Esophagus (tissue), 2 donors: ENCODE measurements around the gene SHMT1. TPM values are rescaled to one million over a fixed set of nuclear protein-coding genes. Genes with fewer than 3 reads are reported as not detected.

Experiments used
- H3K27ac ChIP-seq, 2 donors: one replicate each; pipeline ENCODE4 v1.5.1; 2013; ENCODE audit warnings: low read depth in 2 of 2, mild to moderate bottlenecking in 2 of 2, inconsistent platforms in 1 of 2, low read length in 1 of 2, moderate library complexity in 1 of 2
- H3K27me3 ChIP-seq, 2 donors: one replicate each; pipeline ENCODE4 v1.6.1; 2013; ENCODE audit warnings: low read length in 2 of 2, control low read depth in 1 of 2, mild to moderate bottlenecking in 1 of 2; ENCODE audit not compliant: insufficient read depth in 2 of 2, control insufficient read depth in 1 of 2
- H3K36me3 ChIP-seq, 2 donors: one replicate each; pipeline ENCODE4 v1.6.1; 2013; ENCODE audit warnings: low read length in 1 of 2; ENCODE audit not compliant: control insufficient read depth in 2 of 2, insufficient read depth in 2 of 2
- H3K4me1 ChIP-seq, 2 donors: one replicate each; pipeline ENCODE4 v1.6.1; 2013; ENCODE audit warnings: low read length in 1 of 2; ENCODE audit not compliant: control insufficient read depth in 2 of 2, insufficient read depth in 2 of 2
- H3K4me3 ChIP-seq, 2 donors: one replicate each; pipeline ENCODE4 v1.5.1; 2013; ENCODE audit warnings: low read length in 2 of 2, mild to moderate bottlenecking in 2 of 2, low read depth in 1 of 2, moderate library complexity in 1 of 2
- H3K9me3 ChIP-seq, 2 donors: one replicate each; pipeline ENCODE4 v1.6.1; 2013; ENCODE audit warnings: mild to moderate bottlenecking in 2 of 2, low read depth in 1 of 2, low read length in 1 of 2, moderate library complexity in 1 of 2; ENCODE audit not compliant: control insufficient read depth in 2 of 2, insufficient read depth in 1 of 2
- WGBS, 2 donors: extraction: QIAGEN DNeasy Blood & Tissue Kit; methylation state at CpG; one replicate each; pipeline ENCODE4 v1.1.7; 2013; 5-methylcytosine and 5-hydroxymethylcytosine counted together
- polyA plus RNA-seq, 2 donors: library from polyadenylated mRNA; stranded (reverse); fragments of 200-250 nt; gene quantifications; one replicate each; pipeline ENCODE4 v1.2.3, GENCODE V29; 2013
- donor health status: healthy with polysubstance abuse.
- donor health status: Bipolar disorder and iron deficiency.

The SHMT1 gene
- polyA plus RNA-seq, 2 donors = 70.8 to 73.6 TPM

- 79 to 86% methylated on average over 4 of the region's 4 CpGs for WGBS, 2 donors
- Histone ChIP-seq H3K4me1 (peaks cover 0 to 3% of the 10 kb centered on the region in 2 donors), H3K36me3 (peaks cover 37 to 60% of the 10 kb centered on the region in 2 donors), H3K4me3 (no peak overlapping the region), H3K9me3 (no peaks in the 10 kb centered on the region), H3K27ac (no peak overlapping the region), H3K27me3 (no peaks in the 10 kb centered on the region)
Measured at GRCh38 chr17:18332909-18333489, 30.4 kb downstream of the SHMT1 start.

GRCh38 chr17:18331879-18332278, 31.5 kb downstream of the SHMT1 start:
- WGBS, 2 donors = 78 to 82% methylated on average over 9 of the region's 9 CpGs
- H3K36me3 ChIP-seq = peaks cover 35 to 60% of the 10 kb centered on the region in 2 donors
- H3K27ac ChIP-seq = no peak overlapping the region
- no peaks in the 10 kb centered on the region for H3K27me3 ChIP-seq
- peaks cover 0 to 3% of the 10 kb centered on the region in 2 donors for H3K4me1 ChIP-seq
- H3K9me3 ChIP-seq = no peaks in the 10 kb centered on the region
- H3K4me3 ChIP-seq = no peak overlapping the region

GRCh38 chr17:18328643-18329204, 34.6 kb downstream of the SHMT1 start:
- Histone ChIP-seq H3K9me3 (no peaks in the 10 kb centered on the region), H3K27ac (no peak overlapping the region), H3K36me3 (peaks cover 22 to 61% of the 10 kb centered on the region in 2 donors), H3K27me3 (no peaks in the 10 kb centered on the region), H3K4me1 (peaks cover 0 to 3% of the 10 kb centered on the region in 2 donors), H3K4me3 (no peak overlapping the region)
- 89% methylated on average over 9 of the region's 9 CpGs for WGBS, 2 donors

GRCh38 chr17:18327556-18327955, 35.8 kb downstream of the SHMT1 start:
- Histone ChIP-seq H3K9me3 (no peaks in the 10 kb centered on the region), H3K36me3 (peaks cover 22 to 67% of the 10 kb centered on the region in 2 donors), H3K4me1 (peaks cover 0 to 3% of the 10 kb centered on the region in 2 donors), H3K4me3 (no peak overlapping the region), H3K27ac (no peak overlapping the region), H3K27me3 (no peaks in the 10 kb centered on the region)
- 91 to 93% methylated on average over 10 of the region's 10 CpGs for WGBS, 2 donors

GRCh38 chr17:18327093-18327492, 36.3 kb downstream of the SHMT1 start:
- peaks cover 23 to 65% of the 10 kb centered on the region in 2 donors for H3K36me3 ChIP-seq
- no peaks in the 10 kb centered on the region for H3K9me3 ChIP-seq
- no peak overlapping the region for H3K4me3 ChIP-seq
- WGBS, 2 donors = 63 to 68% methylated on average over 2 of the region's 2 CpGs
- no peak overlapping the region for H3K27ac ChIP-seq
- no peaks in the 10 kb centered on the region for H3K27me3 ChIP-seq
- H3K4me1 ChIP-seq = no peaks in the 10 kb centered on the region

GRCh38 chr17:18326572-18326971, 36.8 kb downstream of the SHMT1 start:
- peaks cover 23 to 61% of the 10 kb centered on the region in 2 donors for H3K36me3 ChIP-seq
- no peak overlapping the region for H3K27ac ChIP-seq
- no peak overlapping the region for H3K4me3 ChIP-seq
- 85 to 89% methylated on average over 6 of the region's 6 CpGs for WGBS, 2 donors
- H3K27me3 ChIP-seq = no peaks in the 10 kb centered on the region
- H3K9me3 ChIP-seq = no peaks in the 10 kb centered on the region
- no peaks in the 10 kb centered on the region for H3K4me1 ChIP-seq

- H3K27ac ChIP-seq = no peak overlapping the region
- no peaks in the 10 kb centered on the region for H3K27me3 ChIP-seq
- no peak overlapping the region for H3K4me3 ChIP-seq
- H3K4me1 ChIP-seq = no peaks in the 10 kb centered on the region
- H3K9me3 ChIP-seq = no peaks in the 10 kb centered on the region
- H3K36me3 ChIP-seq = peaks cover 27 to 59% of the 10 kb centered on the region in 2 donors
- WGBS, 2 donors = 96 to 100% methylated on average over 2 of the region's 2 CpGs
Measured at GRCh38 chr17:18326039-18326438, 37.3 kb downstream of the SHMT1 start.

GRCh38 chr17:18324140-18325050, 39.0 kb downstream of the SHMT1 start:
- 89 to 90% methylated on average over 27 of the region's 27 CpGs for WGBS, 2 donors
- peaks cover 21 to 51% of the 10 kb centered on the region in 2 donors for H3K36me3 ChIP-seq
- no peaks in the 10 kb centered on the region for H3K9me3 ChIP-seq
- peaks cover 2 to 3% of the 10 kb centered on the region in 2 donors for H3K4me1 ChIP-seq
- no peak overlapping the region for H3K4me3 ChIP-seq
- no peaks in the 10 kb centered on the region for H3K27me3 ChIP-seq
- H3K27ac ChIP-seq = no peak overlapping the region

GRCh38 chr17:18323507-18324139, 39.7 kb downstream of the SHMT1 start:
- H3K27me3 ChIP-seq = no peaks in the 10 kb centered on the region
- H3K4me3 ChIP-seq = no peak overlapping the region
- peaks cover 3 to 7% of the 10 kb centered on the region in 2 donors for H3K4me1 ChIP-seq
- 85 to 92% methylated on average over 16 of the region's 16 CpGs for WGBS, 2 donors
- H3K9me3 ChIP-seq = no peaks in the 10 kb centered on the region
- no peak overlapping the region for H3K27ac ChIP-seq
- peaks cover 15 to 50% of the 10 kb centered on the region in 2 donors for H3K36me3 ChIP-seq
